Measurements from ENCODE around the gene SERINC5.

The SERINC5 gene

DNA sequence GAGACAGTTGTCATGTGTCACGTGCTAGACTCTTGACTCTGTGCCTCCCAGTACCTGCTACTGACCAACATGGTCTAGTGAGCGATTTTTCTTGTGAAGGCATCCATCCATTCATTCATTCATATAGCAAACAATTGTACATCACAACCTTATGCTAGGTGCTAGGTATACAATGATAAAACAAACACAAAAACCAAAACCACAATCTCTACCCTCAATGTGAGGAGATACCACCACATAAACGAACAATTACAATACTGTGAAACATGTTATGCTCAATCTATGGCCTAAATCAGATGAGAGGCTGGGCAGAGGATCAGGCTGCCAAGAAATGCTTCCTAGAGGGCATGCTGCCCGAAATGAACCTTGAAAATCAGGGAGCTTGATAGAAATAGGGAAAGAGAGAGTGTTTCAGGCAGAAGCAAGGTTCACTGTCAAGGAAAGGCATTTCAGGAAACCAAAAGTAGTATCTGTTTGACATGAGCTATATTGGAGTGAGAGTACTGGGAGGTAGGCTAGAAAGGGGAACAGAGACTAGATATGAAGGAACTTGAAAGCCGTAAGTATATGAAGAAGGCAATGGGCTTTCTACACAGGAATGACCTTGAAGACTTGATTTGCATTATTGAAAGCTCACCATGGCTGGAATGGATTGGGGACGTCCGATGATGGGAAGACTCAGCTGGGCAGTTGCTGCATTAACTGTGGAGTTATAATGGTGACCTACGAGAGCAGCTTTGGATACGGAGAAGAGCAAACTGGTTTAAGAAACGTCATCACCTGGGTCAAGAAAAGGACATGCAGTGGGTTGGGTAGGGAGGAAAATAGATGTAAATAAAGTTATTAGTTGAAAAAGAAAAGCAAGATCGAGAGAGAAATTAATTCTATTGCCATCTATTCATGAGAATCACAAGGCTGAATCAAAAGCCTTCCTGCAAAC lies 130.6 kb downstream of the SERINC5 start:
- ATAC-seq (ENCODE audit: low read depth) (no peak), DNase-seq (ENCODE audit: low spot score) (no peak)
- no peaks in the 10 kb centered on the region for H3K36me3 ChIP-seq (ENCODE audit: low read depth)
- H3K27me3 ChIP-seq (ENCODE audit: insufficient read depth, poor library complexity, severe bottlenecking): peaks cover 2% of the 10 kb centered on the region
- TF ChIP-seq, protein P1, sequence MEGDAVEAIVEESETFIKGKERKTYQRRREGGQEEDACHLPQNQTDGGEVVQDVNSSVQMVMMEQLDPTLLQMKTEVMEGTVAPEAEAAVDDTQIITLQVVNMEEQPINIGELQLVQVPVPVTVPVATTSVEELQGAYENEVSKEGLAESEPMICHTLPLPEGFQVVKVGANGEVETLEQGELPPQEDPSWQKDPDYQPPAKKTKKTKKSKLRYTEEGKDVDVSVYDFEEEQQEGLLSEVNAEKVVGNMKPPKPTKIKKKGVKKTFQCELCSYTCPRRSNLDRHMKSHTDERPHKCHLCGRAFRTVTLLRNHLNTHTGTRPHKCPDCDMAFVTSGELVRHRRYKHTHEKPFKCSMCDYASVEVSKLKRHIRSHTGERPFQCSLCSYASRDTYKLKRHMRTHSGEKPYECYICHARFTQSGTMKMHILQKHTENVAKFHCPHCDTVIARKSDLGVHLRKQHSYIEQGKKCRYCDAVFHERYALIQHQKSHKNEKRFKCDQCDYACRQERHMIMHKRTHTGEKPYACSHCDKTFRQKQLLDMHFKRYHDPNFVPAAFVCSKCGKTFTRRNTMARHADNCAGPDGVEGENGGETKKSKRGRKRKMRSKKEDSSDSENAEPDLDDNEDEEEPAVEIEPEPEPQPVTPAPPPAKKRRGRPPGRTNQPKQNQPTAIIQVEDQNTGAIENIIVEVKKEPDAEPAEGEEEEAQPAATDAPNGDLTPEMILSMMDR (IDR thresholded peaks at IDR 0.05; ENCODE audit: poor library complexity, severe bottlenecking): no peak
- no peak overlapping the region for H3K4me3 ChIP-seq (ENCODE audit: severe bottlenecking)
- H3K4me1 ChIP-seq (ENCODE audit: insufficient read depth, poor library complexity, severe bottlenecking): no peaks in the 10 kb centered on the region
- H3K9me3 ChIP-seq (ENCODE audit: severe bottlenecking): no peaks in the 10 kb centered on the region
- H3K27ac ChIP-seq (ENCODE audit: poor library complexity, severe bottlenecking): no peak overlapping the region

DNA sequence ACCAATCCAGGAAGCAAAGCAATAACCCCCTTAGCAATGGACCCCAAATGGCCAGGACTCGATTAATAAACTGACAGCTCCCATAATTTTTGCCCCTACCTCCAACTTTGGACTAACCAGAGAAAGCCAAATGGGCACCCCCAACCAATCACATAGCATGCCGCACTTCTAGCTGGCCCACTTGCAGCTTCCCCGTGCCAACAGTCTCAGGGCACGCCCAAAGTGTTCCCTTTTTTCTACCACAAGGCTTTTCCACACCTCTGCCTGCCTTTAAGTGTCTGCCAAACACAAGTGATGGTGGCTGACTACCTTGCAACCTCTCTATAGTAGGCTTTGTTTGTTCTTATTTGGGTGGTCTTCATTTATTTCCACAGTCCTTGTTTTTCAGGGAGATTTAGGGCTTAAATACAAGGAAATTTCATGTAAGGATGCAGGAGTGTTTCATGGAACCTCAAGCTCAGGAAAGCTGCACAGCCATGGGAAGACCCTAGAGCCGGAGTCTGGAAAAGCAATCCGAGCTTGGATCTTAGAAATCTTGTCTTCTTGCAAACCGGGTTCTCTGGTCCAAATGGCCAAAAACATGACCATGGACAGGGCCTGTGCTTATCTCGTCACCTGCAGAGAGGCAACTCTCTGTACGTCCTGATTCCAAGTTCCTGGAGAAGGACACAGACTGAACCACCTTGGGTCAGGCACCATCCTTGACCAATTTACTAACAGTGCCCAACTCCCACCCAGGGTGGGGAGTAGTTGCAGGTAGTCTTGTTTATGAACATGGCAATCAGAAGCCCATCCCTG lies 131.5 kb downstream of the SERINC5 start:
- no peak for ATAC-seq (ENCODE audit: low read depth)
- Histone ChIP-seq H3K4me1 (ENCODE audit: insufficient read depth, poor library complexity, severe bottlenecking) (no peaks in the 10 kb centered on the region), H3K4me3 (ENCODE audit: severe bottlenecking) (no peak overlapping the region), H3K36me3 (ENCODE audit: low read depth) (no peaks in the 10 kb centered on the region), H3K27ac (ENCODE audit: poor library complexity, severe bottlenecking) (no peak overlapping the region), H3K27me3 (ENCODE audit: insufficient read depth, poor library complexity, severe bottlenecking) (peaks cover 2% of the 10 kb centered on the region), H3K9me3 (ENCODE audit: severe bottlenecking) (no peaks in the 10 kb centered on the region)
- DNase-seq (ENCODE audit: low spot score): no peak
- TF ChIP-seq, protein P1 (IDR thresholded peaks at IDR 0.05; ENCODE audit: poor library complexity, severe bottlenecking): no peak

DNA sequence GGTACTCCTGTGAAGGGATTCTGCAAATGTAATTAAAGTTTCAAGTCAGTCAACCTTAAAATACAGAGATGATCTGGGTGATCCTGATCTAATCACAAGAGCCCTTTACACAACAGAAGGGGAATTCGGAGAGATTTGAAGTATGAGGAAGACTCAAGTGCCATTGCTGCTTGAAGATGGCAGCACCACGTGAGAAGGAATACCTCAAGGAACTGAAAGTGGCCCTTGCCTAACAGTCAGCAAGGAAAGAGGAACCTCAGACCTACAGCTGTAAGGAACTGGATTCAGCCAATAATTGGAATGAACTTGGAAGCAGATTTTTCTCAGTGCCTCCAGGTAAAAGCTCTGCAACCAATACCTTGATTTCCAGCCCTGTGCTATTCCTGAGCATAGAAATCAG lies 133.3 kb downstream of the SERINC5 start:
- TF ChIP-seq, protein P1 (IDR thresholded peaks at IDR 0.05; ENCODE audit: poor library complexity, severe bottlenecking): no peak
- Histone ChIP-seq H3K9me3 (ENCODE audit: severe bottlenecking) (no peaks in the 10 kb centered on the region), H3K27ac (ENCODE audit: poor library complexity, severe bottlenecking) (no peak overlapping the region), H3K4me3 (ENCODE audit: severe bottlenecking) (no peak overlapping the region), H3K36me3 (ENCODE audit: low read depth) (no peaks in the 10 kb centered on the region), H3K4me1 (ENCODE audit: insufficient read depth, poor library complexity, severe bottlenecking) (no peaks in the 10 kb centered on the region), H3K27me3 (ENCODE audit: insufficient read depth, poor library complexity, severe bottlenecking) (peaks cover 2% of the 10 kb centered on the region)
- no peak for ATAC-seq (ENCODE audit: low read depth)
- no peak for DNase-seq (ENCODE audit: low spot score)

DNA sequence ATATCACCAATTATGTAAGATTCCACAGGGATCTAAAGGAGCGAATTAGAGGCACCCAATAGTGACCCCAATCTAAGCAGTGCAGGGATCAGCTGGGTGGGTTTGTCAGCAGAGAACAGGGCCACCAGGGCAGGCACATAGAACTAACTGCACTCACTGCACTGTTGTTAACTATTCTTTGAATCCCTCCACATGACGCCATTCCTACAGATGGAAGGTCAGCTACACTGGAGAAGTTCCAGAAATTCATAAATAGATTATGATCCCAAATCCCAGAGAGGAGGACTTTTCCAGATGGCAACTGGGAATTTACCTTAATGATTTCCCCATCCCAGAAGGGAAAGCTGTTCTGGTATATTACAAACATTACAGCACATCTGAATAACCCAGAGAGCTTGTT lies 136.5 kb downstream of the SERINC5 start:
- Histone ChIP-seq H3K4me3 (ENCODE audit: severe bottlenecking) (no peak overlapping the region), H3K36me3 (ENCODE audit: low read depth) (no peaks in the 10 kb centered on the region), H3K27me3 (ENCODE audit: insufficient read depth, poor library complexity, severe bottlenecking) (no peaks in the 10 kb centered on the region), H3K9me3 (ENCODE audit: severe bottlenecking) (no peaks in the 10 kb centered on the region), H3K27ac (ENCODE audit: poor library complexity, severe bottlenecking) (no peak overlapping the region), H3K4me1 (ENCODE audit: insufficient read depth, poor library complexity, severe bottlenecking) (no peaks in the 10 kb centered on the region)
- ATAC-seq (ENCODE audit: low read depth): no peak
- TF ChIP-seq, protein P1 (IDR thresholded peaks at IDR 0.05; ENCODE audit: poor library complexity, severe bottlenecking): no peak
- DNase-seq (ENCODE audit: low spot score): no peak
